Osteoblast (primary cell): ENCODE results near the gene MCTP2. TPM values are rescaled to one million over a fixed set of nuclear protein-coding genes. Genes with fewer than 3 reads are reported as not detected.

ENCODE experiments used
- DNase-seq: peaks from one replicate; pipeline ENCODE4 v3.0.0; 2011; ENCODE audit warnings: low spot score, mixed read lengths; ENCODE audit not compliant: insufficient read length; ENCODE audit errors: missing footprints
- H2AFZ ChIP-seq: 2 replicates; pipeline ENCODE4 v1.6.0; 2011; ENCODE audit warnings: mild to moderate bottlenecking, low read length
- H3K27ac ChIP-seq: 2 replicates; pipeline ENCODE4 v1.5.1; 2011; ENCODE audit warnings: mild to moderate bottlenecking, low read depth, low read length, moderate library complexity
- H3K27me3 ChIP-seq: 2 replicates; pipeline ENCODE4 v1.6.0; 2012; ENCODE audit warnings: mild to moderate bottlenecking, control low read depth, inconsistent platforms, low read length, moderate library complexity; ENCODE audit not compliant: insufficient read depth
- H3K36me3 ChIP-seq: 2 replicates; pipeline ENCODE4 v1.5.1; 2011; ENCODE audit warnings: mild to moderate bottlenecking, low read length, control low read depth, moderate library complexity; ENCODE audit not compliant: insufficient read depth
- H3K4me1 ChIP-seq: 2 replicates; pipeline ENCODE4 v1.5.1; 2011; ENCODE audit warnings: mild to moderate bottlenecking, low read length, control low read depth, moderate library complexity; ENCODE audit not compliant: insufficient read depth
- H3K4me2 ChIP-seq: 2 replicates; pipeline ENCODE4 v1.6.0; 2011; ENCODE audit warnings: mild to moderate bottlenecking, low read length; ENCODE audit not compliant: insufficient read depth
- H3K4me3 ChIP-seq: fragments of 200-600 bp; sonication (generic); 3 replicates; pipeline ENCODE4 v1.5.1; 2012; ENCODE audit warnings: mild to moderate bottlenecking, low read length, inconsistent platforms; ENCODE audit not compliant: insufficient read depth
- H3K79me2 ChIP-seq: 2 replicates; pipeline ENCODE4 v1.6.0; 2012; ENCODE audit warnings: mild to moderate bottlenecking, low read length, control low read depth, inconsistent platforms; ENCODE audit not compliant: insufficient read depth
- H3K9me3 ChIP-seq: 2 replicates; pipeline ENCODE4 v1.5.1; 2011; ENCODE audit warnings: low read depth, low read length, control low read depth
- H4K20me1 ChIP-seq: 2 replicates; pipeline ENCODE4 v1.6.0; 2012; ENCODE audit warnings: mild to moderate bottlenecking, low read length, control low read depth; ENCODE audit not compliant: insufficient read depth
- CTCF ChIP-seq: IDR thresholded peaks from 2 replicates; pipeline ENCODE4 v1.5.1; 2011; ENCODE audit warnings: mild to moderate bottlenecking, low read depth, low read length, moderate library complexity; ENCODE audit errors: extremely low read depth
- total RNA-seq: library from RNA; depleted of rRNA; stranded (reverse); fragments of >200 nt; gene quantifications from 2 replicates; pipeline ENCODE4 v1.2.3, GENCODE V29; 2012

MCTP2 gene
- total RNA-seq, 1 donor, result 16.3 TPM

GRCh38 chr15:94259863-94260262, 28.5 kb downstream of the MCTP2 start:
- Histone ChIP-seq H3K4me1 (no peaks in the 10 kb centered on the region), H3K4me3 (no peak overlapping the region), H3K79me2 (no peaks in the 10 kb centered on the region), H3K4me2 (no peak overlapping the region), H4K20me1 (no peaks in the 10 kb centered on the region), H3K27me3 (no peaks in the 10 kb centered on the region), H3K27ac (no peak overlapping the region), H2AFZ (no peak overlapping the region), H3K9me3 (no peaks in the 10 kb centered on the region), H3K36me3 (no peaks in the 10 kb centered on the region)
- no peak for DNase-seq
- TF ChIP-seq CTCF, result no peak

GRCh38 chr15:94262201-94262600, 30.8 kb downstream of the MCTP2 start:
- Histone ChIP-seq H3K4me1 (no peaks in the 10 kb centered on the region), H3K4me3 (no peak overlapping the region), H3K4me2 (no peak overlapping the region), H2AFZ (no peak overlapping the region), H3K27ac (no peak overlapping the region), H3K36me3 (no peaks in the 10 kb centered on the region), H3K9me3 (no peaks in the 10 kb centered on the region), H3K27me3 (no peaks in the 10 kb centered on the region), H3K79me2 (no peaks in the 10 kb centered on the region), H4K20me1 (no peaks in the 10 kb centered on the region)
- no peak for DNase-seq
- no peak for TF ChIP-seq CTCF

- DNase-seq, result peak; percentile 58
- Histone ChIP-seq H3K79me2 (no peaks in the 10 kb centered on the region), H3K4me1 (no peaks in the 10 kb centered on the region), H3K4me3 (no peak overlapping the region), H3K27me3 (no peaks in the 10 kb centered on the region), H3K27ac (no peak overlapping the region), H3K4me2 (no peak overlapping the region), H3K36me3 (no peaks in the 10 kb centered on the region), H4K20me1 (no peaks in the 10 kb centered on the region), H3K9me3 (no peaks in the 10 kb centered on the region), H2AFZ (no peak overlapping the region)
- no peak for TF ChIP-seq CTCF
These were observed 32.2 kb downstream of the MCTP2 start for GRCh38 chr15:94263341-94264273.

- H3K27me3 ChIP-seq, result no peaks in the 10 kb centered on the region
- H3K4me1 ChIP-seq, result no peaks in the 10 kb centered on the region
- H3K27ac ChIP-seq, result no peak overlapping the region
- no peak for TF ChIP-seq CTCF
- no peak overlapping the region for H2AFZ ChIP-seq
- H3K79me2 ChIP-seq, result no peaks in the 10 kb centered on the region
- H3K9me3 ChIP-seq, result peaks cover under 1% of the 10 kb centered on the region
- H3K36me3 ChIP-seq, result no peaks in the 10 kb centered on the region
- no peak overlapping the region for H3K4me3 ChIP-seq
- no peak for DNase-seq
- no peaks in the 10 kb centered on the region for H4K20me1 ChIP-seq
- H3K4me2 ChIP-seq, result no peak overlapping the region
These were observed 33.6 kb downstream of the MCTP2 start for GRCh38 chr15:94265009-94265408.
